ENCODE measurements around the gene PIK3R1.

PIK3R1 gene

DNA sequence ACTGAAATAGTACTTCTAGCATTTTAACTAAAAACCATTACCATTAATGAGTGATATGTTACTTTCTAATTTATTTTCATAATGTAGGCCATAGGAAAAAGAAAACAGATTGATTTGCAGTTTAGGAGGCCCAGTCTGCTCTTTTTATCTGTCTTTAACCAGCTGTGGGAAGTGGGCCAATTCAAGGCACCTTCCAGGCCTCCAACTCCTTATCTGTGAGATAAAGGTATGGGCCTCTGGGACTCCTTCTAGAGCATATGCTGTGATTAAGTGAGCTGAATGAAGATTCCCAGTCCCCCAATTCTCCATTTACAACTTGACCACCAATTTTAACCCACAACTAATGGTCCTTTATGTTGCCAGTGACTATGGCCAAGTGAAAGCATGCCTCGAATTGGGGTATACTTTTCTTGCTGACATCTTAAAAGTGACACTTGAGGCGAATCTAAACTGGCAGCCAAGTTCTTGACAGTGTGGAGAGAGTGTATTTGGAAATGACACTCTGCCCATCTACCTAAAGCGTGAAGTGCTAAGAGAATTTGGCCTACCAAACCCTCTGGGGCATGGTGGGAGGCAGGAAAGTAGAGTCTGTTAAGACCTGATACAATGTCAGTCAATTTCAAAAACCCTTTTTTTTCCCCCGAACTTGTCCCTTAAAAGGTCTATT, 88.3 kb downstream of the PIK3R1 start:
- TF ChIP-seq, protein P1, sequence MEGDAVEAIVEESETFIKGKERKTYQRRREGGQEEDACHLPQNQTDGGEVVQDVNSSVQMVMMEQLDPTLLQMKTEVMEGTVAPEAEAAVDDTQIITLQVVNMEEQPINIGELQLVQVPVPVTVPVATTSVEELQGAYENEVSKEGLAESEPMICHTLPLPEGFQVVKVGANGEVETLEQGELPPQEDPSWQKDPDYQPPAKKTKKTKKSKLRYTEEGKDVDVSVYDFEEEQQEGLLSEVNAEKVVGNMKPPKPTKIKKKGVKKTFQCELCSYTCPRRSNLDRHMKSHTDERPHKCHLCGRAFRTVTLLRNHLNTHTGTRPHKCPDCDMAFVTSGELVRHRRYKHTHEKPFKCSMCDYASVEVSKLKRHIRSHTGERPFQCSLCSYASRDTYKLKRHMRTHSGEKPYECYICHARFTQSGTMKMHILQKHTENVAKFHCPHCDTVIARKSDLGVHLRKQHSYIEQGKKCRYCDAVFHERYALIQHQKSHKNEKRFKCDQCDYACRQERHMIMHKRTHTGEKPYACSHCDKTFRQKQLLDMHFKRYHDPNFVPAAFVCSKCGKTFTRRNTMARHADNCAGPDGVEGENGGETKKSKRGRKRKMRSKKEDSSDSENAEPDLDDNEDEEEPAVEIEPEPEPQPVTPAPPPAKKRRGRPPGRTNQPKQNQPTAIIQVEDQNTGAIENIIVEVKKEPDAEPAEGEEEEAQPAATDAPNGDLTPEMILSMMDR (IDR thresholded peaks at IDR 0.05; ENCODE audit: control insufficient read depth, extremely low read depth, insufficient read depth), result no peak
- no peak for DNase-seq (ENCODE audit: low read depth)
- no peak overlapping the region for H3K4me3 ChIP-seq (ENCODE audit: low read depth, low read length)

DNA sequence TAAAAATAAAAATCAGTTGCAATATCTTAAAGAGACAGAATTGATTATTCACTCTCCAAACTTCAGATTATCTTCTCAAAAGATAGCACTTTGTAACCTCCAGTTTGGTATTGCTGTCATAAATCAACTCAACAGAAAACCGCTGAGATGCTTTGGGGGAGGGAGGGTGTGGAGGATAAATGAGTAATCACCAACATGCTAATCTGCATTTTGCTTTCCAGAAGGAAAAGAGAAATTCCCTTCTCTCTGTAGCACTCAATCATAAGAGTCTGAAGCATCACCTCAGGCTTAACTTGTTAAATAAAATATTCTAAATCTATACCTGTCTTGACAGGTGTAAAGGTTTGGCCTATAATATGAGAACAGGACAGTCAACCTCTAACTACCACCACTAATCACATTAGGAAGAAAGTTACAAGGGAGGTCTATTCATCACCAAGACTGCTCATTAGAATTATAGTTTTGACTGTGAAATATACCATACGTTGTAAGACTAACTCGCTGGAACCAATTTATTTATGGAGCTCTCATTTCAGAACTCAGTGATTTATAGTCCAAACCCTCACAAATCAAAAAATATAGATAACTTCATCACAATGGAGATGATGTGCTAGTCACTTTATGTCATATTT, 89.0 kb downstream of the PIK3R1 start:
- no peak for DNase-seq (ENCODE audit: low read depth)
- TF ChIP-seq, protein P1 (IDR thresholded peaks at IDR 0.05; ENCODE audit: control insufficient read depth, extremely low read depth, insufficient read depth), result no peak
- no peak overlapping the region for H3K4me3 ChIP-seq (ENCODE audit: low read depth, low read length)

DNA sequence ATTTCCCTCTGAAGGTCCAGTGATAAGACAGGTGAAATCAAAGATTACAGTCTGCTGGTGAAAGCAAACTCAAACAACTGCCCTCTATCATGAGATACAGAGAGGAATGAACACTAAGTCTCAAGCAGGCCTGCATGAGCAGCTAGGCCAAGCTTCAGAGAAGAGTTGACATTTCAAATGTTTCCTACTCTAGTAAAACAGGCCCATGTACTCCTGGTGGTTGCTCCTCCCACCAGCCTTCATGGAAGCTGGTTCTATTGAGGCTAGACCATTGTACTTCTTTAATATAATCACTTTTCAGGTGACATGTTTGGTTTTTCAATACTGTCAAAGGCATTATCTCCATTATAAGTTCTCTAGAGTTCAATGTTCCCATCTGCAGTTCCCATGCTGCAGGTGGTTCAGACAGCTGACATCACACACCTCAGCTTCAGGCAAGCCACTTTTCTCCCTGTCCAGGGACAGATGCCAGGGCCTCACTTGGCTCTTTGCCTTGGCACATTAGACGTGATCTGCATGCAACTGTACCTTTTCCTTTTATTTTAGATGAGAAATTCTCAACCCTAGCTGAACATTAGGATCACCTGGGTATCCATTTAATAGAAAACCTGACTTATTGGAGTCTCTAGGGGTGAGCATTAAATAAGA, 89.8 kb downstream of the PIK3R1 start:
- no peak for DNase-seq (ENCODE audit: low read depth)
- no peak overlapping the region for H3K4me3 ChIP-seq (ENCODE audit: low read depth, low read length)
- TF ChIP-seq, protein P1 (IDR thresholded peaks at IDR 0.05; ENCODE audit: control insufficient read depth, extremely low read depth, insufficient read depth), result no peak

DNA sequence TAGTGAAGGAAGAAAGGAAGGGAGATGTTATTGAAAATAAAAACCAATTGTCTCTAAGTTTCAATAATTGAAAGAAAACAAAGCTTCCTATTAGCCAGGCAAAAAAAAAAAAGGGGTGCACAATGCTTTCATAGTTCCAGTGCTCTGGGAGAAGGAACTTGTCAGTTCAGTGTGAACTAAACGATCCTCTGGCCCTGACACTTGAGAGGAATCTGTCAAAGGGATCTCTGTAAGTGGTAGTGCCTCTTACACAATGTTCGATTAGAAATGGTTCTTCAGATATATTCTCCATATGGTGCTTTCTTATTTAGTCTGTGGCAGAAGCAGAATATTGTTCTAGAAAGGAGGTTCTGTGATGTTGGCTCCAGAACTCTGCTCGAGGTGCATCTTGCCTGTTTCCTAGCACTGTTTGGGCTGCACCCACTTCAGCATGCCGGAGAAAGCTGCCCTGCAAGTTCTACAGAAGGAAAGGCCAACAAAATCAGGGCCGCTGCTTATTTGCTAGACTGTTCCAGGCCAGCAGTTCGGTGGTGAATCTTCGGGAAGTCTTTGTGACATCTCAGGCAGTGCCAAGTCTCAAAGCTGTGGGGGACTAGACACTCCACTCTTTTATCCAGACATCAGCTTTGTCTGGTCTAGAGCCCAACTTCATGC, 90.9 kb downstream of the PIK3R1 start:
- no peak for DNase-seq (ENCODE audit: low read depth)
- TF ChIP-seq, protein P1 (IDR thresholded peaks at IDR 0.05; ENCODE audit: control insufficient read depth, extremely low read depth, insufficient read depth), result no peak
- no peak overlapping the region for H3K4me3 ChIP-seq (ENCODE audit: low read depth, low read length)

DNA sequence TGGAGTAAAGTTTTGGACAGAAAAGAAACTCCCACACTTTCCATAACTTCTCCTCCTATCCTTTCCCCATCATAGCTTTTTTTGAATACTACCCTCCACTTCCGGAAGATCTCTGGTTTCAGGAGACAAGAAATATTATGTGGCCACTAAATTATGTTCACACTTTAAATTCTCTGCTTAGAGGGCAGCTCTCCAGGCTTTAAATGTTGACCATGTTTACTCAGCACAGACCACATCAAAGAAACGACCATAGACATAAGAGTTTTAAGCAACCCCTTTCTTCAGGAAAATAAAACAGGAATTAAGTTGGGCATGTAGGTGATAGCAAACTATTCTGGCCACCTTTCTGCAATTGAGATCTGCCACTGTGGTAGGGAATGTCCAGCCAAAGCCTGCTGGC, 97.8 kb downstream of the PIK3R1 start:
- TF ChIP-seq, protein P1 (IDR thresholded peaks at IDR 0.05; ENCODE audit: control insufficient read depth, extremely low read depth, insufficient read depth), result no peak
- no peak for DNase-seq (ENCODE audit: low read depth)

DNA sequence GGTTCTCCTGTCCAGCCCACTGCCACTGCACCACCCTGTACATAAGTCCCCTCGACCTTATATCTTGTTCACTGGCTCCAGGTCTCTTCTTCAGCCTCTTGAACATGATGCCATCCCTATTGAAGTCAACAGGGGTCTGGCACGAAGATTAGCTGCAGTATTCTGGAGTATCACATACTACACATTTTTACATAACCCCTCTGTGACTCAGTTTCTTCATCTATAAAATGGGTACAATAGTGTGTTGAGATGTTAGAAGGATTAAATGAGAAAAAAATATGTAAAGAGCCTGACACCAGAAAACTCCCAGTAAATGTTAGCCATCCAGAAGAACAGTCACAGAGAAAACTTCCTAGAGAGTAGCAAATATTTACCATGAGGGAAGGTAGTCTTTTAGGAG, 98.9 kb downstream of the PIK3R1 start:
- H3K4me3 ChIP-seq (ENCODE audit: low read depth, low read length), result no peak overlapping the region
- DNase-seq (ENCODE audit: low read depth), result no peak
- TF ChIP-seq, protein P1 (IDR thresholded peaks at IDR 0.05; ENCODE audit: control insufficient read depth, extremely low read depth, insufficient read depth), result no peak

More for the DNA sequence above, 97.8 kb downstream of the PIK3R1 start:
- no peak overlapping the region for H3K4me3 ChIP-seq (ENCODE audit: low read depth, low read length)
